Sigmoid colon (tissue), 7 donors: ENCODE data around the gene ELAVL4. TPM values are rescaled to one million over a fixed set of nuclear protein-coding genes. Genes with fewer than 3 reads are reported as not detected.

Experiments
- DNase-seq: peaks from one replicate; pipeline ENCODE4 v3.0.0-alpha.2; 2019
- H3K27ac ChIP-seq, 4 donors: fragments of 200-600 bp; sonication (generic); one replicate each; pipeline ENCODE4 v1.5.1; 2016 to 2019; ENCODE audit warnings: mild to moderate bottlenecking in 1 of 4
- H3K27me3 ChIP-seq, 3 donors: fragments of 200-600 bp; sonication (generic); one replicate each; pipeline ENCODE4 v1.5.1; 2019; ENCODE audit warnings: mild to moderate bottlenecking in 1 of 3
- H3K36me3 ChIP-seq, 4 donors: fragments of 200-600 bp; sonication (generic); one replicate each; pipeline ENCODE4 v1.5.1; 2016 to 2019
- H3K4me1 ChIP-seq, 4 donors: fragments of 200-600 bp; sonication (generic); one replicate each; pipeline ENCODE4 v1.5.1; 2017 to 2019
- H3K4me3 ChIP-seq, 4 donors: fragments of 200-600 bp; sonication (generic); one replicate each; pipeline ENCODE4 v1.5.1; 2017 to 2019; ENCODE audit warnings: mild to moderate bottlenecking in 2 of 4, moderate library complexity in 1 of 4
- H3K9me3 ChIP-seq, 4 donors: fragments of 200-600 bp in 3 of 4; sonication (generic) in 3 of 4; one replicate each; pipeline versions ENCODE4 v1.5.1 to v1.6.1; 2013 to 2019
- CTCF ChIP-seq, 4 experiments: fragments of 450-650 bp in 3 of 4; fragments of 200-600 bp in 1 of 4; IDR thresholded peaks; one replicate each; pipeline ENCODE4 v1.5.1; 2016 to 2019; ENCODE audit warnings: antibody characterized with exemption in 4 of 4, mild to moderate bottlenecking in 3 of 4, moderate library complexity in 2 of 4
- EP300 ChIP-seq, 4 donors: sonication (generic); formaldehyde crosslinking; IDR thresholded peaks; one replicate each; pipeline ENCODE4 v1.6.1; 2017; ENCODE audit warnings: antibody characterized with exemption in 4 of 4
- POLR2A ChIP-seq, 2 donors: fragments of 450-650 bp; IDR thresholded peaks; one replicate each; pipeline ENCODE4 v1.6.1; 2016; ENCODE audit warnings: antibody characterized with exemption in 2 of 2, mild to moderate bottlenecking in 2 of 2, moderate library complexity in 2 of 2
- POLR2AphosphoS5 ChIP-seq, 4 donors: sonication (generic); formaldehyde crosslinking; IDR thresholded peaks; one replicate each; pipeline ENCODE4 v1.6.1; 2017; ENCODE audit warnings: antibody characterized with exemption in 4 of 4
- WGBS, 2 donors: extraction: QIAGEN DNeasy Blood & Tissue Kit; methylation state at CpG; one replicate each; pipeline ENCODE4 v1.1.7; 2013; 5-methylcytosine and 5-hydroxymethylcytosine counted together
- intact Hi-C: fragments of 100-400 bp; cut with DNase I; formaldehyde crosslinking; loops from one replicate; pipeline ENCODE4 v1.15.1; 2023
- polyA plus RNA-seq, 3 donors: library from polyadenylated mRNA; stranded (reverse); fragments of 200-250 nt; gene quantifications; one replicate each; pipeline ENCODE4 v1.2.3, GENCODE V29; 2013
- total RNA-seq, 4 donors: library from RNA; depleted of rRNA; stranded (reverse); fragments of >200 nt; gene quantifications; one replicate each; pipeline ENCODE4 v1.1.0, GENCODE V29; 2016
- donor health status: healthy with polysubstance abuse.
- donor health status: Bipolar disorder and iron deficiency.
- donor health status: healthy.

ELAVL4 gene
- total and polyA plus RNA-seq, 7 donors = 0.23 to 11.8 (median 2.9) TPM; not detected in 1

GRCh38 chr1:50080904-50081586, 27.7 kb upstream of the ELAVL4 start:
- intact Hi-C loops = no loop called here
- Histone ChIP-seq H3K36me3 (no peaks in the 10 kb centered on the region), H3K27me3 (no peaks in the 10 kb centered on the region), H3K27ac (no peak overlapping the region), H3K9me3 (no peaks in the 10 kb centered on the region), H3K4me3 (no peak overlapping the region), H3K4me1 (no peaks in the 10 kb centered on the region)
- DNase-seq = no peak
- TF ChIP-seq CTCF (IDR thresholded peaks at IDR 0.05) (no peak), EP300 (IDR thresholded peaks at IDR 0.05) (no peak)
- 70 to 71% methylated on average over 3 of the region's 3 CpGs for WGBS, 2 donors

- no peaks in the 10 kb centered on the region for H3K4me1 ChIP-seq
- 27 to 77% methylated on average over 1 of the region's 1 CpG for WGBS, 2 donors
- H3K27me3 ChIP-seq = no peaks in the 10 kb centered on the region
- H3K36me3 ChIP-seq = no peaks in the 10 kb centered on the region
- intact Hi-C loops = no loop called here
- TF ChIP-seq EP300 (IDR thresholded peaks at IDR 0.05) (no peak), POLR2A (IDR thresholded peaks at IDR 0.05) (no peak), POLR2AphosphoS5 (IDR thresholded peaks at IDR 0.05) (no peak), CTCF (IDR thresholded peaks at IDR 0.05) (no peak)
- H3K27ac ChIP-seq = no peak overlapping the region
- DNase-seq = no peak
- no peaks in the 10 kb centered on the region for H3K9me3 ChIP-seq
- H3K4me3 ChIP-seq = no peak overlapping the region
Measured at GRCh38 chr1:50084389-50084788, 24.3 kb upstream of the ELAVL4 start.

- TF ChIP-seq CTCF (IDR thresholded peaks at IDR 0.05) = no peak
- no peak for TF ChIP-seq POLR2A (IDR thresholded peaks at IDR 0.05)
- no peak for TF ChIP-seq EP300 (IDR thresholded peaks at IDR 0.05)
- TF ChIP-seq POLR2AphosphoS5 (IDR thresholded peaks at IDR 0.05) = no peak
- intact Hi-C loops = no loop called here
- H3K4me3 ChIP-seq = no peak overlapping the region
- no peaks in the 10 kb centered on the region for H3K4me1 ChIP-seq
- WGBS, 2 donors = 89 to 92% methylated on average over 9 of the region's 9 CpGs
- DNase-seq = no peak
- no peaks in the 10 kb centered on the region for H3K9me3 ChIP-seq
- no peaks in the 10 kb centered on the region for H3K36me3 ChIP-seq
- H3K27ac ChIP-seq = no peak overlapping the region
- H3K27me3 ChIP-seq = no peaks in the 10 kb centered on the region
Measured at GRCh38 chr1:50091068-50091467, 17.7 kb upstream of the ELAVL4 start.

- intact Hi-C loops = no loop called here
- no peaks in the 10 kb centered on the region for H3K36me3 ChIP-seq
- H3K27ac ChIP-seq = no peak overlapping the region
- no peaks in the 10 kb centered on the region for H3K4me1 ChIP-seq
- no peak for TF ChIP-seq POLR2A (IDR thresholded peaks at IDR 0.05)
- no peak for TF ChIP-seq POLR2AphosphoS5 (IDR thresholded peaks at IDR 0.05)
- no peak for TF ChIP-seq CTCF (IDR thresholded peaks at IDR 0.05)
- TF ChIP-seq EP300 (IDR thresholded peaks at IDR 0.05) = no peak
- H3K27me3 ChIP-seq = no peaks in the 10 kb centered on the region
- H3K9me3 ChIP-seq = no peaks in the 10 kb centered on the region
- H3K4me3 ChIP-seq = no peak overlapping the region
- DNase-seq = no peak
- 76 to 88% methylated on average over 3 of the region's 3 CpGs for WGBS, 2 donors
Measured at GRCh38 chr1:50095716-50096115, 13.0 kb upstream of the ELAVL4 start.
